A673 (cell line): Measurements from ENCODE around the gene LDHAL6B. TPM values are rescaled to one million over a fixed set of nuclear protein-coding genes. Genes with fewer than 3 reads are reported as not detected.

Source experiments
- BruUV-seq: library from RNA; stranded (reverse); fragments of 400-500 nt; replicated peaks from 2 replicates; lab custom pipeline; 2021; lab: Mats Ljungman, UMichigan
- CTCF ChIA-PET: fragments of 300-600 bp; sonication (Branson Sonifier 250); formaldehyde crosslinking; loops from one replicate; lab custom pipeline; 2022; ENCODE audit warnings: antibody characterized with exemption; lab: Charles Lee
- POLR2A ChIA-PET: fragments of 300-600 bp; sonication (Branson Sonifier 250); formaldehyde crosslinking; loops from one replicate; lab custom pipeline; 2022; ENCODE audit warnings: antibody characterized with exemption; ENCODE audit not compliant: low non-redundant PET; lab: Charles Lee
- DNase-seq: peaks from one replicate; pipeline ENCODE4 v3.0.0-alpha.2; 2015; ENCODE audit warnings: low spot score
- H3K27ac ChIP-seq: fragments of 200-600 bp; sonication (generic); 2 replicates; pipeline ENCODE4 v1.5.1; 2016; ENCODE audit warnings: mixed run types, low read depth, mild to moderate bottlenecking, mixed read lengths, antibody characterized with exemption, low read length; ENCODE audit not compliant: poor library complexity, severe bottlenecking
- H3K27me3 ChIP-seq: fragments of 200-600 bp; sonication (generic); replicated peaks from 2 replicates; pipeline ENCODE4 v1.6.1; 2017; ENCODE audit warnings: mixed run types, low read depth, mild to moderate bottlenecking, mixed read lengths, antibody characterized with exemption, low read length; ENCODE audit not compliant: insufficient read depth, poor library complexity
- H3K36me3 ChIP-seq: fragments of 200-600 bp; sonication (generic); 2 replicates; pipeline ENCODE4 v1.6.1; 2016; ENCODE audit warnings: mixed run types, mild to moderate bottlenecking, mixed read lengths, antibody characterized with exemption, low read length; ENCODE audit not compliant: insufficient read depth, poor library complexity, severe bottlenecking
- H3K4me1 ChIP-seq: fragments of 200-600 bp; sonication (generic); 2 replicates; pipeline ENCODE4 v1.6.1; 2017; ENCODE audit warnings: mixed run types, mild to moderate bottlenecking, mixed read lengths, antibody characterized with exemption, low read length; ENCODE audit not compliant: insufficient read depth, poor library complexity, severe bottlenecking
- H3K4me3 ChIP-seq: fragments of 200-600 bp; sonication (generic); 2 replicates; pipeline ENCODE4 v1.5.1; 2016; ENCODE audit warnings: low read depth, mixed run types, mild to moderate bottlenecking, mixed read lengths, low read length; ENCODE audit not compliant: poor library complexity, severe bottlenecking
- H3K9me3 ChIP-seq: fragments of 200-600 bp; sonication (generic); 2 replicates; pipeline ENCODE4 v1.6.1; 2016; ENCODE audit warnings: mixed run types, low read depth, mild to moderate bottlenecking, mixed read lengths, antibody characterized with exemption, low read length; ENCODE audit not compliant: poor library complexity, severe bottlenecking
- EZH2 ChIP-seq: fragments of 200-600 bp; sonication (generic); IDR thresholded peaks from 2 replicates; pipeline ENCODE4 v1.6.1; 2017; ENCODE audit warnings: borderline replicate concordance, low read depth, mild to moderate bottlenecking, mixed read lengths, antibody characterized with exemption, low read length; ENCODE audit not compliant: poor library complexity, severe bottlenecking
- intact Hi-C: fragments of 100-400 bp; cut with micrococcal nuclease; formaldehyde crosslinking; loops from one replicate; pipeline ENCODE4 v1.10.0; 2022; ENCODE audit not compliant: unreplicated experiment
- total RNA-seq: library from RNA; stranded (reverse); gene quantifications from 2 replicates; pipeline ENCODE4 v1.2.3, GENCODE V29; 2021
- TF ChIP-seq, protein P1 (sequence below): fragments of 300-800, 200-600 bp; sonication (generic); conservative IDR thresholded peaks from 2 replicates; pipeline ENCODE4 v1.5.1; 2017; ENCODE audit warnings: low read depth, mild to moderate bottlenecking, antibody characterized with exemption, low read length, moderate library complexity, mixed read lengths

The LDHAL6B gene
- total RNA-seq, 1 experiment from 2014 or later: not detected

DNA sequence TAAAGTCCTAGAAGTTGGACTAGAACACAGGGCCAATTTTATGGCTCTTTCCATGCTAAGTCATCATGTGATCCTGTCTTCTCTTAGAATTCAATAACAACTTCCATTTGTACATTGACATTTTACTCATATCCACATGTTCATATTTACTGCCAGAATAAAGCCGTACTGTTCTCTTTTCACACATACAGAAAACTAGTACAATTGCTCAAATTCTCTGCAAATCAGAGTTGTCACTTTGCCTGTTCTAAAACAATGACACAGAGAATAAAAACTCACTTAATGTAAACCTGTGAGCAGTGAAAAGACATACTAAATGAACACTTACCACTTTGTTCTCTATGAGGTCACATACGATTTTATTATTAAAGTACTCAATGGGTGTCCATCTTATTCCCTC is 3.5 kb downstream of the LDHAL6B start:
- BruUV-seq: no TSS peak

GRCh38 chr15:59216911-59217310 is 10.3 kb downstream of the LDHAL6B start:
- Histone ChIP-seq H3K27ac (no peak overlapping the region), H3K4me1 (no peaks in the 10 kb centered on the region), H3K36me3 (no peaks in the 10 kb centered on the region), H3K4me3 (no peak overlapping the region), H3K9me3 (no peaks in the 10 kb centered on the region), H3K27me3 (no peaks in the 10 kb centered on the region)
- CTCF ChIA-PET: no interaction called here
- intact Hi-C loops: no loop called here
- DNase-seq: no peak
- TF ChIP-seq, protein P1, sequence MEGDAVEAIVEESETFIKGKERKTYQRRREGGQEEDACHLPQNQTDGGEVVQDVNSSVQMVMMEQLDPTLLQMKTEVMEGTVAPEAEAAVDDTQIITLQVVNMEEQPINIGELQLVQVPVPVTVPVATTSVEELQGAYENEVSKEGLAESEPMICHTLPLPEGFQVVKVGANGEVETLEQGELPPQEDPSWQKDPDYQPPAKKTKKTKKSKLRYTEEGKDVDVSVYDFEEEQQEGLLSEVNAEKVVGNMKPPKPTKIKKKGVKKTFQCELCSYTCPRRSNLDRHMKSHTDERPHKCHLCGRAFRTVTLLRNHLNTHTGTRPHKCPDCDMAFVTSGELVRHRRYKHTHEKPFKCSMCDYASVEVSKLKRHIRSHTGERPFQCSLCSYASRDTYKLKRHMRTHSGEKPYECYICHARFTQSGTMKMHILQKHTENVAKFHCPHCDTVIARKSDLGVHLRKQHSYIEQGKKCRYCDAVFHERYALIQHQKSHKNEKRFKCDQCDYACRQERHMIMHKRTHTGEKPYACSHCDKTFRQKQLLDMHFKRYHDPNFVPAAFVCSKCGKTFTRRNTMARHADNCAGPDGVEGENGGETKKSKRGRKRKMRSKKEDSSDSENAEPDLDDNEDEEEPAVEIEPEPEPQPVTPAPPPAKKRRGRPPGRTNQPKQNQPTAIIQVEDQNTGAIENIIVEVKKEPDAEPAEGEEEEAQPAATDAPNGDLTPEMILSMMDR: no peak
- no peak for TF ChIP-seq EZH2
- BruUV-seq: no TSS peak
- POLR2A ChIA-PET: no interaction called here

More for the DNA sequence above, 3.5 kb downstream of the LDHAL6B start:
- Histone ChIP-seq H3K4me3 (no peak overlapping the region), H3K9me3 (no peaks in the 10 kb centered on the region), H3K27ac (no peak overlapping the region), H3K36me3 (no peaks in the 10 kb centered on the region), H3K27me3 (no peaks in the 10 kb centered on the region), H3K4me1 (no peaks in the 10 kb centered on the region)
- no peak for DNase-seq
- intact Hi-C loops: no loop called here
- no peak for TF ChIP-seq EZH2
- TF ChIP-seq, protein P1: no peak
- ChIA-PET CTCF (no interaction called here), POLR2A (no interaction called here)

- POLR2A ChIA-PET: no interaction called here
- no peak for DNase-seq
- H3K4me1 ChIP-seq: no peaks in the 10 kb centered on the region
- H3K36me3 ChIP-seq: no peaks in the 10 kb centered on the region
- H3K9me3 ChIP-seq: no peaks in the 10 kb centered on the region
- no peak overlapping the region for H3K4me3 ChIP-seq
- no TSS peak for BruUV-seq
- intact Hi-C loops: no loop called here
- CTCF ChIA-PET: no interaction called here
- no peak overlapping the region for H3K27ac ChIP-seq
- TF ChIP-seq EZH2: no peak
- TF ChIP-seq, protein P1: no peak
- H3K27me3 ChIP-seq: no peaks in the 10 kb centered on the region
Measured at GRCh38 chr15:59217876-59218498, 11.3 kb downstream of the LDHAL6B start.
